Ovary (tissue), 9 donors: Measurements from ENCODE around the gene CNOT1. TPM values are rescaled to one million over a fixed set of nuclear protein-coding genes. Genes with fewer than 3 reads are reported as not detected.

ENCODE experiments used
- DNase-seq, 5 donors: peaks; one replicate each; pipeline ENCODE4 v3.0.0-alpha.2; 2019 to 2020
- H3K27ac ChIP-seq, 2 donors: fragments of 200-600 bp; one replicate each; pipeline versions ENCODE4 v1.5.1 to v1.8.0; 2019 to 2022
- H3K27me3 ChIP-seq: fragments of 200-600 bp; one replicate; pipeline ENCODE4 v1.8.0; 2022
- H3K36me3 ChIP-seq: fragments of 200-600 bp; sonication (generic); one replicate; pipeline ENCODE4 v1.5.1; 2019
- H3K4me1 ChIP-seq: one replicate; pipeline ENCODE4 v1.8.1; 2013; ENCODE audit warnings: mild to moderate bottlenecking, moderate library complexity; ENCODE audit not compliant: insufficient read depth
- H3K4me3 ChIP-seq: fragments of 200-600 bp; sonication (generic); one replicate; pipeline ENCODE4 v1.5.1; 2017
- H3K9me3 ChIP-seq, 2 donors: fragments of 200-600 bp in 1 of 2; sonication (generic) in 1 of 2; one replicate each; pipeline versions ENCODE4 v1.5.1 to v1.8.1; 2013 to 2019; ENCODE audit warnings: mild to moderate bottlenecking in 1 of 2, moderate library complexity in 1 of 2
- CTCF ChIP-seq, 3 donors: fragments of 450-650 bp in 2 of 3; fragments of 200-600 bp in 1 of 3; IDR thresholded peaks; one replicate each; pipeline versions ENCODE4 v1.5.1 to v1.8.0; 2016 to 2022; ENCODE audit warnings: antibody characterized with exemption in 3 of 3, mild to moderate bottlenecking in 1 of 3
- EP300 ChIP-seq: sonication (generic); formaldehyde crosslinking; IDR thresholded peaks from one replicate; pipeline ENCODE4 v1.6.1; 2017; ENCODE audit warnings: antibody characterized with exemption
- POLR2A ChIP-seq: fragments of 450-650 bp; IDR thresholded peaks from one replicate; pipeline ENCODE4 v1.6.1; 2017; ENCODE audit warnings: antibody characterized with exemption, mild to moderate bottlenecking, moderate library complexity
- WGBS, 3 donors: extraction: QIAGEN DNeasy Blood & Tissue Kit in 1 of 3; methylation state at CpG; one replicate each; pipeline versions ENCODE4 v1.1.5 to v1.1.7; 2013 to 2017; 5-methylcytosine and 5-hydroxymethylcytosine counted together
- intact Hi-C, 4 donors: fragments of 100-400 bp; cut with DNase I; formaldehyde crosslinking; loops; one replicate each; pipeline versions ENCODE4 v1.11.0 to v1.15.1; 2022 to 2023
- polyA plus RNA-seq, 2 donors: library from polyadenylated mRNA; stranded (reverse); fragments of 200-250 nt in 1 of 2; fragments of 350-450 nt in 1 of 2; fragmentation: Illumina TruSeq in 1 of 2; extraction: RNeasy Lipid Tissue Mini Kit (QIAGEN cat#74804) in 1 of 2; gene quantifications; one replicate each; pipeline ENCODE4 v1.2.3, GENCODE V29; 2013 to 2014
- total RNA-seq, 7 donors: library from RNA; depleted of rRNA in 2 of 7; stranded (reverse); fragments of >200 nt in 2 of 7; fragmentation: NEBNext Ultra II Directional in 3 of 7; extraction: Animal tissue kit (Norgen Biotek cat#: 25700) in 3 of 7; gene quantifications; one replicate each; pipeline versions ENCODE4 v1.1.0 to v1.2.4, GENCODE V29; 2016 to 2023
- donor health status: DM: no; HTN: no; CAD: no; lungs with moderate emphysema.
- donor health status: DM: no; HTN: no; CAD: no.
- donor health status: Bipolar disorder and iron deficiency.
- donor health status: DM: yes; HTN: yes; CAD: no.
- donor health status: DM: no; HTN: no; CAD: no.
- donor health status: DM: yes; HTN: yes; CAD: no.

The CNOT1 gene
- total and polyA plus RNA-seq, 9 donors: 63.8 to 145 (median 111) TPM

GRCh38 chr16:58502217-58502921 lies 127.3 kb downstream of the CNOT1 start:
- no peak for TF ChIP-seq EP300
- no peak for TF ChIP-seq POLR2A
- TF ChIP-seq CTCF (IDR thresholded peaks at IDR 0.05): no peak
- DNase-seq: peak in 1 of 5 donors; percentile 12
- Histone ChIP-seq H3K4me3 (no peak overlapping the region), H3K27me3 (no peaks in the 10 kb centered on the region), H3K27ac (no peak overlapping the region), H3K9me3 (no peaks in the 10 kb centered on the region), H3K4me1 (peaks cover 6% of the 10 kb centered on the region), H3K36me3 (no peaks in the 10 kb centered on the region)
- 73 to 84% (median 76%) methylated on average over 8 of the region's 8 CpGs for WGBS, 3 donors
- intact Hi-C loops: loop anchor here in 1 of 4 donors (10.0 kb wide), 1 partner anchor 938 kb away; no protein-coding TSS in a partner anchor

GRCh38 chr16:58501242-58502131 lies 128.1 kb downstream of the CNOT1 start:
- TF ChIP-seq CTCF (IDR thresholded peaks at IDR 0.05): no peak
- TF ChIP-seq POLR2A: no peak
- no peak for TF ChIP-seq EP300
- H3K9me3 ChIP-seq: no peaks in the 10 kb centered on the region
- 9 to 12% (median 11%) methylated on average over 23 to 42 of the region's 42 CpGs for WGBS, 3 donors
- no peaks in the 10 kb centered on the region for H3K36me3 ChIP-seq
- peak overlapping the region; percentile 28 for H3K4me3 ChIP-seq
- peak in 2 of 5 donors; percentile 44 to 64 for DNase-seq
- peaks cover 6% of the 10 kb centered on the region for H3K4me1 ChIP-seq
- no peak overlapping the region for H3K27ac ChIP-seq
- H3K27me3 ChIP-seq: no peaks in the 10 kb centered on the region
- intact Hi-C loops: loop anchor here in 1 of 4 donors (10.0 kb wide), 1 partner anchor 937 kb away; no protein-coding TSS in a partner anchor

GRCh38 chr16:58500430-58501241 lies 129.0 kb downstream of the CNOT1 start:
- DNase-seq: peak in 1 of 5 donors; percentile 30
- Histone ChIP-seq H3K9me3 (no peaks in the 10 kb centered on the region), H3K4me3 (peak overlapping the region; percentile 28), H3K27ac (no peak overlapping the region), H3K36me3 (no peaks in the 10 kb centered on the region), H3K27me3 (no peaks in the 10 kb centered on the region), H3K4me1 (peaks cover 6% of the 10 kb centered on the region)
- 5 to 17% (median 11%) methylated on average over 20 to 36 of the region's 36 CpGs for WGBS, 3 donors
- TF ChIP-seq CTCF (IDR thresholded peaks at IDR 0.05): no peak
- no peak for TF ChIP-seq POLR2A
- no peak for TF ChIP-seq EP300
- intact Hi-C loops: loop anchor here in 1 of 4 donors (10.0 kb wide), 1 partner anchor 936 kb away; no protein-coding TSS in a partner anchor
